Measurements from ENCODE around the gene PCP2. TPM values are rescaled to one million over a fixed set of nuclear protein-coding genes. Genes with fewer than 3 reads are reported as not detected.
A peak's percentile ranks its signal among the peaks of the same experiment; 100 is the strongest.

The PCP2 gene
- total RNA-seq, 1 donor from 2014 or later, result not detected

- H3K4me3 Mint-ChIP-seq (ENCODE audit: unreplicated experiment), result no peak overlapping the region
- H3K4me1 Mint-ChIP-seq (ENCODE audit: low read depth), result peaks cover 5% of the 10 kb centered on the region
- DNase-seq (ENCODE audit: low spot score), result no peak
- no peak for TF ChIP-seq CTCF (IDR thresholded peaks at IDR 0.05)
- peaks cover 4% of the 10 kb centered on the region for H3K9me3 Mint-ChIP-seq (ENCODE audit: low read depth)
- no peak overlapping the region for H3K27ac Mint-ChIP-seq (ENCODE audit: unreplicated experiment)
- H3K36me3 Mint-ChIP-seq (ENCODE audit: low read depth), result no peaks in the 10 kb centered on the region
- H3K27me3 Mint-ChIP-seq (ENCODE audit: low read depth), result peaks cover 47% of the 10 kb centered on the region
These were observed 40.8 kb upstream of the PCP2 start for GRCh38 chr19:7674010-7675005.

- H3K27me3 Mint-ChIP-seq (ENCODE audit: low read depth), result peaks cover 47% of the 10 kb centered on the region
- peaks cover 5% of the 10 kb centered on the region for H3K4me1 Mint-ChIP-seq (ENCODE audit: low read depth)
- H3K27ac Mint-ChIP-seq (ENCODE audit: unreplicated experiment), result no peak overlapping the region
- H3K4me3 Mint-ChIP-seq (ENCODE audit: unreplicated experiment), result no peak overlapping the region
- H3K9me3 Mint-ChIP-seq (ENCODE audit: low read depth), result peaks cover 4% of the 10 kb centered on the region
- TF ChIP-seq CTCF (IDR thresholded peaks at IDR 0.05), result no peak
- no peaks in the 10 kb centered on the region for H3K36me3 Mint-ChIP-seq (ENCODE audit: low read depth)
- no peak for DNase-seq (ENCODE audit: low spot score)
These were observed 39.0 kb upstream of the PCP2 start for GRCh38 chr19:7672522-7672921.

GRCh38 chr19:7670790-7671189 lies 37.3 kb upstream of the PCP2 start:
- DNase-seq (ENCODE audit: low spot score), result no peak
- Mint-ChIP-seq H3K27me3 (ENCODE audit: low read depth) (peaks cover 40% of the 10 kb centered on the region), H3K36me3 (ENCODE audit: low read depth) (no peaks in the 10 kb centered on the region), H3K27ac (ENCODE audit: unreplicated experiment) (no peak overlapping the region), H3K4me3 (ENCODE audit: unreplicated experiment) (no peak overlapping the region), H3K4me1 (ENCODE audit: low read depth) (peaks cover 5% of the 10 kb centered on the region), H3K9me3 (ENCODE audit: low read depth) (peaks cover 4% of the 10 kb centered on the region)
- TF ChIP-seq CTCF (IDR thresholded peaks at IDR 0.05), result no peak

- no peak for DNase-seq (ENCODE audit: low spot score)
- Mint-ChIP-seq H3K4me1 (ENCODE audit: low read depth) (peaks cover 5% of the 10 kb centered on the region), H3K27ac (ENCODE audit: unreplicated experiment) (no peak overlapping the region), H3K4me3 (ENCODE audit: unreplicated experiment) (peak overlapping the region; percentile 64), H3K9me3 (ENCODE audit: low read depth) (peaks cover 4% of the 10 kb centered on the region), H3K36me3 (ENCODE audit: low read depth) (no peaks in the 10 kb centered on the region), H3K27me3 (ENCODE audit: low read depth) (peaks cover 40% of the 10 kb centered on the region)
- TF ChIP-seq CTCF (IDR thresholded peaks at IDR 0.05), result no peak
These were observed 36.7 kb upstream of the PCP2 start for GRCh38 chr19:7670150-7670783.

GRCh38 chr19:7669641-7670040 lies 36.1 kb upstream of the PCP2 start:
- no peak for DNase-seq (ENCODE audit: low spot score)
- peaks cover 4% of the 10 kb centered on the region for H3K9me3 Mint-ChIP-seq (ENCODE audit: low read depth)
- no peak overlapping the region for H3K4me3 Mint-ChIP-seq (ENCODE audit: unreplicated experiment)
- H3K36me3 Mint-ChIP-seq (ENCODE audit: low read depth), result no peaks in the 10 kb centered on the region
- no peak for TF ChIP-seq CTCF (IDR thresholded peaks at IDR 0.05)
- H3K4me1 Mint-ChIP-seq (ENCODE audit: low read depth), result peaks cover 5% of the 10 kb centered on the region
- no peak overlapping the region for H3K27ac Mint-ChIP-seq (ENCODE audit: unreplicated experiment)
- H3K27me3 Mint-ChIP-seq (ENCODE audit: low read depth), result peaks cover 40% of the 10 kb centered on the region
